Adipocyte (in vitro differentiated cells): ENCODE measurements around the gene XCL1.

Source experiments
- DNase-seq: peaks from one replicate; pipeline ENCODE4 v3.0.0-alpha.2; 2015; ENCODE audit warnings: low read depth
- H3K27me3 ChIP-seq: replicated peaks from 2 replicates; pipeline ENCODE4 v1.7.0; 2013; ENCODE audit warnings: mild to moderate bottlenecking, low read length, moderate library complexity; ENCODE audit not compliant: control insufficient read depth, insufficient read depth
- H3K36me3 ChIP-seq: 2 replicates; pipeline ENCODE4 v1.7.0; 2013; ENCODE audit warnings: low read length, mild to moderate bottlenecking, moderate library complexity; ENCODE audit not compliant: control insufficient read depth, insufficient read depth, severe bottlenecking
- H3K4me1 ChIP-seq: 2 replicates; pipeline ENCODE4 v1.7.0; 2013; ENCODE audit warnings: mild to moderate bottlenecking, low read length, moderate library complexity; ENCODE audit not compliant: control insufficient read depth, insufficient read depth
- H3K4me3 ChIP-seq: 2 replicates; pipeline ENCODE4 v1.7.0; 2013; ENCODE audit warnings: mild to moderate bottlenecking, low read length, moderate library complexity
- H3K9ac ChIP-seq: 2 replicates; pipeline ENCODE4 v1.7.0; 2013; ENCODE audit warnings: mild to moderate bottlenecking, low read length, moderate library complexity
- H3K9me3 ChIP-seq: 2 replicates; pipeline ENCODE4 v1.7.0; 2013; ENCODE audit warnings: mild to moderate bottlenecking, low read length, moderate library complexity; ENCODE audit not compliant: control insufficient read depth

Gene XCL1

GRCh38 chr1:168608796-168609715 lies 32.7 kb downstream of the XCL1 start:
- Histone ChIP-seq H3K4me3 (no peak overlapping the region), H3K4me1 (peaks cover 19% of the 10 kb centered on the region), H3K36me3 (no peaks in the 10 kb centered on the region), H3K9me3 (no peaks in the 10 kb centered on the region), H3K27me3 (no peaks in the 10 kb centered on the region), H3K9ac (no peak overlapping the region)
- peak; percentile 67 for DNase-seq

GRCh38 chr1:168609741-168610510 lies 33.5 kb downstream of the XCL1 start:
- peaks cover 28% of the 10 kb centered on the region for H3K4me1 ChIP-seq
- no peaks in the 10 kb centered on the region for H3K36me3 ChIP-seq
- H3K9me3 ChIP-seq: no peaks in the 10 kb centered on the region
- no peak overlapping the region for H3K9ac ChIP-seq
- no peak for DNase-seq
- no peaks in the 10 kb centered on the region for H3K27me3 ChIP-seq
- no peak overlapping the region for H3K4me3 ChIP-seq

- Histone ChIP-seq H3K27me3 (no peaks in the 10 kb centered on the region), H3K4me1 (peaks cover 32% of the 10 kb centered on the region), H3K4me3 (no peak overlapping the region), H3K9me3 (no peaks in the 10 kb centered on the region), H3K9ac (peak overlapping the region; percentile 11), H3K36me3 (no peaks in the 10 kb centered on the region)
- no peak for DNase-seq
Measured at GRCh38 chr1:168613038-168613451, 36.6 kb downstream of the XCL1 start.

- H3K9ac ChIP-seq: peak overlapping the region; percentile 19
- peaks cover 32% of the 10 kb centered on the region for H3K4me1 ChIP-seq
- no peak overlapping the region for H3K4me3 ChIP-seq
- no peaks in the 10 kb centered on the region for H3K9me3 ChIP-seq
- H3K36me3 ChIP-seq: no peaks in the 10 kb centered on the region
- no peak for DNase-seq
- no peaks in the 10 kb centered on the region for H3K27me3 ChIP-seq
Measured at GRCh38 chr1:168613691-168614231, 37.4 kb downstream of the XCL1 start.

GRCh38 chr1:168614235-168614634 lies 37.8 kb downstream of the XCL1 start:
- no peaks in the 10 kb centered on the region for H3K36me3 ChIP-seq
- no peak for DNase-seq
- no peaks in the 10 kb centered on the region for H3K27me3 ChIP-seq
- no peak overlapping the region for H3K4me3 ChIP-seq
- no peaks in the 10 kb centered on the region for H3K9me3 ChIP-seq
- H3K4me1 ChIP-seq: peaks cover 30% of the 10 kb centered on the region
- peak overlapping the region; percentile 19 for H3K9ac ChIP-seq

GRCh38 chr1:168615965-168616364 lies 39.6 kb downstream of the XCL1 start:
- Histone ChIP-seq H3K9ac (no peak overlapping the region), H3K27me3 (no peaks in the 10 kb centered on the region), H3K4me1 (peaks cover 36% of the 10 kb centered on the region), H3K36me3 (no peaks in the 10 kb centered on the region), H3K9me3 (no peaks in the 10 kb centered on the region), H3K4me3 (no peak overlapping the region)
- DNase-seq: no peak

GRCh38 chr1:168617974-168618750 lies 41.8 kb downstream of the XCL1 start:
- H3K4me1 ChIP-seq: peaks cover 55% of the 10 kb centered on the region
- no peaks in the 10 kb centered on the region for H3K27me3 ChIP-seq
- no peak overlapping the region for H3K9ac ChIP-seq
- H3K9me3 ChIP-seq: no peaks in the 10 kb centered on the region
- no peaks in the 10 kb centered on the region for H3K36me3 ChIP-seq
- H3K4me3 ChIP-seq: no peak overlapping the region
- DNase-seq: no peak

- no peaks in the 10 kb centered on the region for H3K9me3 ChIP-seq
- H3K36me3 ChIP-seq: no peaks in the 10 kb centered on the region
Measured at GRCh38 chr1:168618886-168619285, 42.5 kb downstream of the XCL1 start.

GRCh38 chr1:168621356-168621755 lies 45.0 kb downstream of the XCL1 start:
- Histone ChIP-seq H3K4me3 (peak overlapping the region; percentile 40), H3K9ac (peak overlapping the region; percentile 59), H3K27me3 (no peaks in the 10 kb centered on the region), H3K4me1 (peaks cover 43% of the 10 kb centered on the region), H3K36me3 (no peaks in the 10 kb centered on the region), H3K9me3 (no peaks in the 10 kb centered on the region)
- DNase-seq: peak; percentile 65

More at GRCh38 chr1:168618886-168619285, 42.5 kb downstream of the XCL1 start:
- Histone ChIP-seq H3K4me1 (peaks cover 55% of the 10 kb centered on the region), H3K4me3 (no peak overlapping the region), H3K9ac (no peak overlapping the region), H3K27me3 (no peaks in the 10 kb centered on the region)
- DNase-seq: no peak

GRCh38 chr1:168623003-168623828 lies 46.8 kb downstream of the XCL1 start:
- peak; percentile 68 for DNase-seq
- Histone ChIP-seq H3K36me3 (no peaks in the 10 kb centered on the region), H3K9me3 (no peaks in the 10 kb centered on the region), H3K27me3 (no peaks in the 10 kb centered on the region), H3K9ac (no peak overlapping the region), H3K4me3 (no peak overlapping the region), H3K4me1 (peaks cover 43% of the 10 kb centered on the region)
